Gastrocnemius medialis (tissue), 4 donors: ENCODE measurements around the gene HNRNPUL1. TPM values are rescaled to one million over a fixed set of nuclear protein-coding genes. Genes with fewer than 3 reads are reported as not detected.
"Not testable (repeated sequence)": the region's sequence is repeated elsewhere in the genome, so short reads cannot be mapped to it uniquely, and the experiment has no call there.

ENCODE experiments used
- ATAC-seq, 2 donors: fragments of 150-250 bp; one replicate each; pipeline ENCODE4 v1.9.1; 2016
- DNase-seq, 2 donors: peaks; one replicate each; pipeline ENCODE4 v3.0.0-alpha.2; 2019
- H3K27ac ChIP-seq, 4 donors: fragments of 200-600 bp; sonication (generic); 1 replicate in 1 of 4; 2 replicates in 3 of 4; pipeline ENCODE4 v1.5.1; 2016 to 2018; ENCODE audit warnings: mild to moderate bottlenecking in 2 of 4, moderate library complexity in 1 of 4
- H3K27me3 ChIP-seq, 3 donors: fragments of 200-600 bp; sonication (generic) in 2 of 3; 1 replicate in 1 of 3; 2 replicates in 2 of 3; pipeline versions ENCODE4 v1.5.1 to v1.6.0; 2016 to 2019; ENCODE audit warnings: mild to moderate bottlenecking in 1 of 3, moderate library complexity in 1 of 3
- H3K36me3 ChIP-seq, 2 donors: fragments of 200-600 bp; sonication (generic) in 1 of 2; one replicate each; pipeline ENCODE4 v1.5.1; 2017 to 2018
- H3K4me1 ChIP-seq, 2 donors: fragments of 200-600 bp; sonication (generic) in 1 of 2; one replicate each; pipeline ENCODE4 v1.5.1; 2016 to 2017; ENCODE audit warnings: mild to moderate bottlenecking in 2 of 2
- H3K4me3 ChIP-seq, 4 donors: fragments of 200-600 bp; sonication (generic) in 3 of 4; 1 replicate in 1 of 4; 2 replicates in 3 of 4; pipeline ENCODE4 v1.5.1; 2016 to 2019; ENCODE audit warnings: mild to moderate bottlenecking in 2 of 4
- H3K9me3 ChIP-seq, 3 donors: fragments of 200-600 bp; sonication (generic) in 2 of 3; 1 replicate in 1 of 3; 2 replicates in 2 of 3; pipeline ENCODE4 v1.5.1; 2016 to 2019
- CTCF ChIP-seq, 5 experiments: fragments of 450-650 bp in 3 of 5; fragments of 200-600 bp in 2 of 5; sonication (generic) in 2 of 5; IDR thresholded peaks in 4 of 5; conservative IDR thresholded peaks in 1 of 5; 1 replicate in 4 of 5; 2 replicates in 1 of 5; pipeline ENCODE4 v1.5.1; 2016 to 2019; ENCODE audit warnings: antibody characterized with exemption in 5 of 5, mild to moderate bottlenecking in 3 of 5, moderate library complexity in 3 of 5
- POLR2A ChIP-seq, 2 donors: fragments of 450-650 bp; IDR thresholded peaks; one replicate each; pipeline ENCODE4 v1.6.1; 2017; ENCODE audit warnings: antibody characterized with exemption in 2 of 2, mild to moderate bottlenecking in 2 of 2, moderate library complexity in 2 of 2
- in situ Hi-C, 4 donors: fragments of 200-750 bp; cut with MboI; loops; one replicate each; pipeline versions ENCODE4 v1.15.0 to v1.8.0; 2017; ENCODE audit warnings: low sequenced_read_pairs in 4 of 4
- intact Hi-C: fragments of 100-400 bp; cut with DNase I; formaldehyde crosslinking; loops from one replicate; pipeline ENCODE4 v1.15.1; 2023; ENCODE audit warnings: low total_unique reads
- total RNA-seq, 4 donors: library from RNA; depleted of rRNA; stranded (reverse); fragments of >200 nt; gene quantifications; one replicate each; pipeline versions ENCODE4 v1.1.0 to v1.2.3, GENCODE V29; 2016

Gene HNRNPUL1
- total RNA-seq, 4 donors from 2014 or later, result 49.5 to 101 (median 92.4) TPM

- in situ Hi-C loops (no loop called here), intact Hi-C loops (no loop called here)
- Histone ChIP-seq H3K36me3 (no peaks in the 10 kb centered on the region), H3K27ac (no peak overlapping the region), H3K9me3 (no peaks in the 10 kb centered on the region), H3K4me3 (no peak overlapping the region), H3K27me3 (no peaks in the 10 kb centered on the region), H3K4me1 (no peaks in the 10 kb centered on the region)
- DNase-seq (no peak), ATAC-seq (no peak)
- no peak for TF ChIP-seq CTCF (IDR thresholded peaks at IDR 0.05 in 4 of 5, conservative IDR thresholded peaks at IDR 0.05 in 1 of 5)
These were observed 71.3 kb downstream of the HNRNPUL1 start for GRCh38 chr19:41335467-41335866.

- no peaks in the 10 kb centered on the region for H3K9me3 ChIP-seq
- H3K27me3 ChIP-seq, result no peaks in the 10 kb centered on the region
- TF ChIP-seq CTCF (IDR thresholded peaks at IDR 0.05 in 4 of 5, conservative IDR thresholded peaks at IDR 0.05 in 1 of 5), result no peak
- no peak for TF ChIP-seq POLR2A (IDR thresholded peaks at IDR 0.05)
- in situ Hi-C loops, result no loop called here
- H3K4me3 ChIP-seq, result no peak overlapping the region
- DNase-seq, result no peak
- peaks cover 0 to 4% of the 10 kb centered on the region in 2 donors for H3K36me3 ChIP-seq
- no peak overlapping the region for H3K27ac ChIP-seq
- no peaks in the 10 kb centered on the region for H3K4me1 ChIP-seq
- ATAC-seq, result no peak
- intact Hi-C loops, result no loop called here
These were observed 75.8 kb downstream of the HNRNPUL1 start for GRCh38 chr19:41339936-41340335.

- intact Hi-C loops, result no loop called here
- Histone ChIP-seq H3K27me3 (no peaks in the 10 kb centered on the region), H3K4me1 (no peaks in the 10 kb centered on the region), H3K27ac (no peak overlapping the region), H3K4me3 (no peak overlapping the region), H3K36me3 (peaks cover 0 to 4% of the 10 kb centered on the region in 2 donors), H3K9me3 (no peaks in the 10 kb centered on the region)
- DNase-seq (no peak), ATAC-seq (no peak)
- TF ChIP-seq POLR2A (IDR thresholded peaks at IDR 0.05) (no peak), CTCF (IDR thresholded peaks at IDR 0.05 in 4 of 5, conservative IDR thresholded peaks at IDR 0.05 in 1 of 5) (no peak)
- in situ Hi-C loops, result no loop called here
These were observed 77.7 kb downstream of the HNRNPUL1 start for GRCh38 chr19:41341669-41342490.

GRCh38 chr19:41344162-41344561, 80.0 kb downstream of the HNRNPUL1 start:
- Histone ChIP-seq H3K27me3 (peaks cover 0 to 3% (median 0%) of the 10 kb centered on the region in 3 donors), H3K9me3 (no peaks in the 10 kb centered on the region), H3K27ac (no peak overlapping the region), H3K36me3 (peaks cover 0 to 4% of the 10 kb centered on the region in 2 donors), H3K4me1 (no peaks in the 10 kb centered on the region), H3K4me3 (no peak overlapping the region)
- ATAC-seq (no peak), DNase-seq (no peak)
- in situ Hi-C loops, result no loop called here
- TF ChIP-seq CTCF (IDR thresholded peaks at IDR 0.05 in 4 of 5, conservative IDR thresholded peaks at IDR 0.05 in 1 of 5), result no peak
- no peak for TF ChIP-seq POLR2A (IDR thresholded peaks at IDR 0.05)
- intact Hi-C loops, result no loop called here

GRCh38 chr19:41346916-41347315, 82.7 kb downstream of the HNRNPUL1 start:
- H3K4me3 ChIP-seq, H3K36me3 ChIP-seq, intact Hi-C loops, H3K27ac ChIP-seq, DNase-seq, H3K4me1 ChIP-seq, ATAC-seq, in situ Hi-C loops, H3K9me3 ChIP-seq: not testable (repeated sequence)
- peaks cover 5 to 23% (median 17%) of the 10 kb centered on the region in 3 donors for H3K27me3 ChIP-seq
